SK-N-SH (cell line): Measurements from ENCODE around the gene DUSP28.

Experiments used
- CHD2 ChIP-seq: fragments of 150-350 bp; IDR thresholded peaks from 2 replicates; pipeline ENCODE4 v1.6.1; 2018; ENCODE audit warnings: low read length; ENCODE audit not compliant: partially characterized antibody
- CTCF ChIP-seq: fragments of 200-600 bp; sonication (generic); IDR thresholded peaks from 2 replicates; pipeline ENCODE4 v1.6.1; 2017; ENCODE audit warnings: antibody characterized with exemption, mild to moderate bottlenecking, moderate library complexity
- NRF1 ChIP-seq: IDR thresholded peaks from 2 replicates; pipeline ENCODE4 v1.6.1; 2012; ENCODE audit warnings: low read depth, mild to moderate bottlenecking, low read length
- PBX3 ChIP-seq: IDR thresholded peaks from 2 replicates; pipeline ENCODE4; 2012
- POLR2AphosphoS5 ChIP-seq: IDR thresholded peaks from 2 replicates; pipeline ENCODE4 v1.6.1; 2012; ENCODE audit warnings: low read depth, low read length
- RAD21 ChIP-seq: IDR thresholded peaks from 2 replicates; pipeline ENCODE4 v1.6.1; 2012; ENCODE audit warnings: mild to moderate bottlenecking, low read length
- SIN3A ChIP-seq: IDR thresholded peaks from 2 replicates; pipeline ENCODE4 v1.6.1; 2012; ENCODE audit warnings: low read depth, mild to moderate bottlenecking, low read length, moderate library complexity, borderline replicate concordance
- YY1 ChIP-seq: IDR thresholded peaks from 2 replicates; pipeline ENCODE4 v1.4.0; 2012; ENCODE audit warnings: low read depth, mild to moderate bottlenecking

- no peak for TF ChIP-seq CTCF
- TF ChIP-seq YY1 = no peak
- no peak for TF ChIP-seq SIN3A
- TF ChIP-seq CHD2 = no peak
- no peak for TF ChIP-seq PBX3
- TF ChIP-seq NRF1 = no peak
- TF ChIP-seq RAD21 = no peak
- TF ChIP-seq POLR2AphosphoS5 = no peak
These were observed 37.4 kb downstream of the DUSP28 start for GRCh38 chr2:240597419-240598181.
